ENCODE data around the gene GSPT1.

DNA sequence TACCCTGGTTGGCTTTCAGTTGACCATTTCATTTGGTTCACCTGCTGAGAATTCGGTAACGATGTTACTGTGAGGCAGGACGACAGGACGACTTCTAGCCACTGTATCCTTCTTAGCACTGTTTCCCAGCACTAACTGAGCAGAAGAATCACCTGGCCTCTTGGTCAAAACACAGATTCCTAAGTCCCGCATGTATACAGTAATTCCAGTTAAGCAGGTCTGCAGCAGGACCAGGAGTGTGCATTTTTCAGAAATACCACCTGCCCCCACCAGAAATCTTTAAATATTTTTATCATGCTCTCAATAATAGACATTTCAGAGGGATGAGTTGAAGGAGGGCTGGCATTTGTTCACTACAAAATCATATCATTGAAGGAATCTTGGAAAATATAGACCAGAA lies 87.1 kb downstream of the GSPT1 start:
- TF ChIP-seq, protein P1, sequence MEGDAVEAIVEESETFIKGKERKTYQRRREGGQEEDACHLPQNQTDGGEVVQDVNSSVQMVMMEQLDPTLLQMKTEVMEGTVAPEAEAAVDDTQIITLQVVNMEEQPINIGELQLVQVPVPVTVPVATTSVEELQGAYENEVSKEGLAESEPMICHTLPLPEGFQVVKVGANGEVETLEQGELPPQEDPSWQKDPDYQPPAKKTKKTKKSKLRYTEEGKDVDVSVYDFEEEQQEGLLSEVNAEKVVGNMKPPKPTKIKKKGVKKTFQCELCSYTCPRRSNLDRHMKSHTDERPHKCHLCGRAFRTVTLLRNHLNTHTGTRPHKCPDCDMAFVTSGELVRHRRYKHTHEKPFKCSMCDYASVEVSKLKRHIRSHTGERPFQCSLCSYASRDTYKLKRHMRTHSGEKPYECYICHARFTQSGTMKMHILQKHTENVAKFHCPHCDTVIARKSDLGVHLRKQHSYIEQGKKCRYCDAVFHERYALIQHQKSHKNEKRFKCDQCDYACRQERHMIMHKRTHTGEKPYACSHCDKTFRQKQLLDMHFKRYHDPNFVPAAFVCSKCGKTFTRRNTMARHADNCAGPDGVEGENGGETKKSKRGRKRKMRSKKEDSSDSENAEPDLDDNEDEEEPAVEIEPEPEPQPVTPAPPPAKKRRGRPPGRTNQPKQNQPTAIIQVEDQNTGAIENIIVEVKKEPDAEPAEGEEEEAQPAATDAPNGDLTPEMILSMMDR (IDR thresholded peaks at IDR 0.05; ENCODE audit: insufficient read depth, low read length, poor library complexity, severe bottlenecking) = no peak
- no peak for TF ChIP-seq EZH2phosphoT487 (conservative IDR thresholded peaks at IDR 0.05; ENCODE audit: low read length)
